Activated T-helper 1 cell treated with Interleukin-2 at 50 U/mL for 16 hours (primary cell): ENCODE measurements around the gene SART1.
A peak's percentile ranks its signal among the peaks of the same experiment; 100 is the strongest.
"Not testable (repeated sequence)": the region's sequence is repeated elsewhere in the genome, so short reads cannot be mapped to it uniquely, and the experiment has no call there.

ENCODE experiments used
- DNase-seq: peaks from one replicate; pipeline ENCODE4 v3.0.0-alpha.2; 2020; ENCODE audit warnings: low read depth

The SART1 gene

GRCh38 chr11:66020212-66020611 is 58.7 kb downstream of the SART1 start:
- DNase-seq, result no peak

GRCh38 chr11:66020618-66021357 is 59.3 kb downstream of the SART1 start:
- no peak for DNase-seq

GRCh38 chr11:66022401-66023185 is 61.1 kb downstream of the SART1 start:
- DNase-seq, result peak; percentile 62

- not testable (repeated sequence) for DNase-seq
Measured at GRCh38 chr11:66023186-66023440, 61.6 kb downstream of the SART1 start.

GRCh38 chr11:66026017-66026529 is 64.5 kb downstream of the SART1 start, which contains the start of gene CATSPER1:
Gene CATSPER1, minus strand, starts transcription at chr11:66026479. Its CDS starts 100 bp downstream, at chr11:66026379.
- DNase-seq, result no peak
